HCT116 (cell line): ENCODE results near the gene AQP10.

ENCODE experiments used
- CEBPB ChIP-seq: IDR thresholded peaks from 2 replicates; pipeline ENCODE4 v1.6.1; 2012; ENCODE audit warnings: low read depth
- CTCF ChIP-seq, 3 experiments: fragments of 200-600 bp in 1 of 3; sonication (generic) in 1 of 3; IDR thresholded peaks in 2 of 3; conservative IDR thresholded peaks in 1 of 3; 2 replicates each; pipeline ENCODE4 v1.5.1; 2012 to 2017; ENCODE audit warnings: low read depth in 2 of 3, low read length in 2 of 3, antibody characterized with exemption in 1 of 3, borderline replicate concordance in 1 of 3, control low read depth in 1 of 3, mild to moderate bottlenecking in 1 of 3, mixed read lengths in 1 of 3, mixed run types in 1 of 3, moderate library complexity in 1 of 3; ENCODE audit not compliant: insufficient read depth in 1 of 3
- EZH2phosphoT487 ChIP-seq: fragments of 200-600 bp; IDR thresholded peaks from 2 replicates; pipeline ENCODE4 v1.6.1; 2018; ENCODE audit warnings: antibody characterized with exemption, borderline replicate concordance
- MAX ChIP-seq: IDR thresholded peaks from 2 replicates; pipeline ENCODE4 v1.6.1; 2012
- SIN3A ChIP-seq: IDR thresholded peaks from 2 replicates; pipeline ENCODE4 v1.6.1; 2012; ENCODE audit warnings: low read depth

- TF ChIP-seq EZH2phosphoT487, result no peak
- no peak for TF ChIP-seq CTCF (IDR thresholded peaks at IDR 0.05 in 2 of 3, conservative IDR thresholded peaks at IDR 0.05 in 1 of 3; ENCODE audit: borderline replicate concordance in 1 of 3, insufficient read depth in 1 of 3, low read depth in 2 of 3, low read length in 2 of 3)
- TF ChIP-seq CEBPB, result no peak
- TF ChIP-seq MAX, result no peak
- no peak for TF ChIP-seq SIN3A
These were observed 7.9 kb upstream of the AQP10 start for GRCh38 chr1:154313066-154313356.
